Gastroesophageal sphincter (tissue), 4 donors: ENCODE results near the gene PCBP3. TPM values are rescaled to one million over a fixed set of nuclear protein-coding genes. Genes with fewer than 3 reads are reported as not detected.

ENCODE experiments used
- ATAC-seq: fragments of 150-250 bp; one replicate; pipeline ENCODE4 v1.9.1; 2016; ENCODE audit warnings: mild to moderate bottlenecking, moderate library complexity
- H3K27ac ChIP-seq, 4 donors: fragments of 200-600 bp; sonication (generic) in 3 of 4; 1 replicate in 3 of 4; 2 replicates in 1 of 4; pipeline ENCODE4 v1.5.1; 2016 to 2019
- H3K27me3 ChIP-seq: fragments of 200-600 bp; sonication (generic); one replicate; pipeline ENCODE4 v1.5.1; 2019
- H3K36me3 ChIP-seq, 2 donors: fragments of 200-600 bp; sonication (generic); one replicate each; pipeline ENCODE4 v1.5.1; 2019; ENCODE audit warnings: control low read depth in 1 of 2
- H3K4me1 ChIP-seq, 3 donors: fragments of 200-600 bp; sonication (generic); 1 replicate in 2 of 3; 2 replicates in 1 of 3; pipeline ENCODE4 v1.5.1; 2016 to 2019; ENCODE audit warnings: control low read depth in 2 of 3
- H3K4me3 ChIP-seq, 2 donors: fragments of 200-600 bp; sonication (generic); one replicate each; pipeline ENCODE4 v1.5.1; 2019; ENCODE audit warnings: mild to moderate bottlenecking in 1 of 2, moderate library complexity in 1 of 2
- H3K9me3 ChIP-seq, 3 donors: fragments of 200-600 bp; sonication (generic); one replicate each; pipeline ENCODE4 v1.5.1; 2017 to 2019; ENCODE audit warnings: control low read depth in 2 of 3
- CTCF ChIP-seq, 4 experiments: fragments of 200-600 bp in 2 of 4; fragments of 450-650 bp in 2 of 4; sonication (generic) in 1 of 4; IDR thresholded peaks; one replicate each; pipeline ENCODE4 v1.5.1; 2017 to 2019; ENCODE audit warnings: antibody characterized with exemption in 4 of 4, mild to moderate bottlenecking in 2 of 4, moderate library complexity in 2 of 4
- EP300 ChIP-seq: sonication (generic); formaldehyde crosslinking; IDR thresholded peaks from one replicate; pipeline ENCODE4 v1.6.1; 2017; ENCODE audit warnings: antibody characterized with exemption, mild to moderate bottlenecking
- POLR2A ChIP-seq, 2 donors: fragments of 450-650 bp; IDR thresholded peaks; one replicate each; pipeline ENCODE4 v1.6.1; 2017; ENCODE audit warnings: antibody characterized with exemption in 2 of 2, mild to moderate bottlenecking in 2 of 2, moderate library complexity in 1 of 2
- POLR2AphosphoS5 ChIP-seq: sonication (generic); formaldehyde crosslinking; IDR thresholded peaks from one replicate; pipeline ENCODE4 v1.6.1; 2017; ENCODE audit warnings: antibody characterized with exemption
- WGBS, 2 donors: methylation state at CpG; one replicate each; pipeline ENCODE4 v1.1.5; 2018; ENCODE audit warnings: low coverage in 1 of 2; 5-methylcytosine and 5-hydroxymethylcytosine counted together
- total RNA-seq, 4 donors: library from RNA; depleted of rRNA; stranded (reverse); fragments of >200 nt; gene quantifications; one replicate each; pipeline ENCODE4 v1.1.0, GENCODE V29; 2016

PCBP3 gene
- total RNA-seq, 4 donors from 2014 or later = 5.1 to 14.8 (median 10.4) TPM

- Histone ChIP-seq H3K27me3 (no peaks in the 10 kb centered on the region), H3K4me3 (no peak overlapping the region), H3K36me3 (no peaks in the 10 kb centered on the region), H3K9me3 (peaks cover 0 to 19% (median 0%) of the 10 kb centered on the region in 3 donors), H3K27ac (no peak overlapping the region), H3K4me1 (no peaks in the 10 kb centered on the region)
- no peak for ATAC-seq
- 82 to 88% methylated on average over 1 to 5 of the region's 5 CpGs for WGBS, 2 donors
- TF ChIP-seq CTCF (IDR thresholded peaks at IDR 0.05) = no peak
- TF ChIP-seq POLR2AphosphoS5 = no peak
Measured at GRCh38 chr21:45774291-45774690, 130.8 kb downstream of the PCBP3 start.

GRCh38 chr21:45776971-45777370, 133.4 kb downstream of the PCBP3 start:
- Histone ChIP-seq H3K4me1 (no peaks in the 10 kb centered on the region), H3K36me3 (no peaks in the 10 kb centered on the region), H3K27ac (no peak overlapping the region), H3K27me3 (no peaks in the 10 kb centered on the region), H3K9me3 (peaks cover 0 to 19% (median 0%) of the 10 kb centered on the region in 3 donors), H3K4me3 (no peak overlapping the region)
- 79 to 83% methylated on average over 1 of the region's 1 CpG for WGBS, 2 donors
- TF ChIP-seq POLR2A (IDR thresholded peaks at IDR 0.05) (no peak), POLR2AphosphoS5 (no peak), CTCF (IDR thresholded peaks at IDR 0.05) (no peak), EP300 (no peak)
- ATAC-seq = no peak

- Histone ChIP-seq H3K27ac (no peak overlapping the region), H3K36me3 (no peaks in the 10 kb centered on the region), H3K4me1 (no peaks in the 10 kb centered on the region), H3K4me3 (no peak overlapping the region), H3K27me3 (no peaks in the 10 kb centered on the region), H3K9me3 (peaks cover 0 to 19% (median 0%) of the 10 kb centered on the region in 3 donors)
- TF ChIP-seq EP300 (no peak), CTCF (IDR thresholded peaks at IDR 0.05) (no peak), POLR2A (IDR thresholded peaks at IDR 0.05) (no peak), POLR2AphosphoS5 (no peak)
- WGBS, 2 donors = no CpG with 5 or more reads among the region's 1 CpG
- ATAC-seq = no peak
Measured at GRCh38 chr21:45778686-45779085, 135.2 kb downstream of the PCBP3 start.

GRCh38 chr21:45779226-45779625, 135.7 kb downstream of the PCBP3 start:
- Histone ChIP-seq H3K4me1 (no peaks in the 10 kb centered on the region), H3K27ac (no peak overlapping the region), H3K9me3 (peaks cover 0 to 19% (median 0%) of the 10 kb centered on the region in 3 donors), H3K4me3 (no peak overlapping the region), H3K36me3 (no peaks in the 10 kb centered on the region), H3K27me3 (no peaks in the 10 kb centered on the region)
- 78 to 82% methylated on average over 3 of the region's 3 CpGs for WGBS, 2 donors
- no peak for TF ChIP-seq EP300
- no peak for TF ChIP-seq POLR2A (IDR thresholded peaks at IDR 0.05)
- no peak for TF ChIP-seq POLR2AphosphoS5
- no peak for TF ChIP-seq CTCF (IDR thresholded peaks at IDR 0.05)
- ATAC-seq = no peak

GRCh38 chr21:45780647-45781046, 137.1 kb downstream of the PCBP3 start:
- H3K27me3 ChIP-seq = no peaks in the 10 kb centered on the region
- WGBS, 2 donors = 80% methylated on average over 2 of the region's 3 CpGs; no CpG with 5 or more reads in 1 of the 2 donors

More at GRCh38 chr21:45780647-45781046, 137.1 kb downstream of the PCBP3 start:
- Histone ChIP-seq H3K4me1 (no peaks in the 10 kb centered on the region), H3K27ac (no peak overlapping the region), H3K9me3 (peaks cover 0 to 14% (median 0%) of the 10 kb centered on the region in 3 donors), H3K4me3 (no peak overlapping the region), H3K36me3 (no peaks in the 10 kb centered on the region)
- TF ChIP-seq POLR2AphosphoS5 (no peak), CTCF (IDR thresholded peaks at IDR 0.05) (no peak), EP300 (no peak), POLR2A (IDR thresholded peaks at IDR 0.05) (no peak)
- no peak for ATAC-seq
